Superior temporal gyrus (tissue), 1 donor: ENCODE measurements around the gene CNOT3.
"Not testable (repeated sequence)": the region's sequence is repeated elsewhere in the genome, so short reads cannot be mapped to it uniquely, and the experiment has no call there.

Source experiments
- DNase-seq: peaks from one replicate; pipeline ENCODE4 v3.0.0-alpha.2; 2016; ENCODE audit errors: extremely low spot score

The CNOT3 gene

DNA sequence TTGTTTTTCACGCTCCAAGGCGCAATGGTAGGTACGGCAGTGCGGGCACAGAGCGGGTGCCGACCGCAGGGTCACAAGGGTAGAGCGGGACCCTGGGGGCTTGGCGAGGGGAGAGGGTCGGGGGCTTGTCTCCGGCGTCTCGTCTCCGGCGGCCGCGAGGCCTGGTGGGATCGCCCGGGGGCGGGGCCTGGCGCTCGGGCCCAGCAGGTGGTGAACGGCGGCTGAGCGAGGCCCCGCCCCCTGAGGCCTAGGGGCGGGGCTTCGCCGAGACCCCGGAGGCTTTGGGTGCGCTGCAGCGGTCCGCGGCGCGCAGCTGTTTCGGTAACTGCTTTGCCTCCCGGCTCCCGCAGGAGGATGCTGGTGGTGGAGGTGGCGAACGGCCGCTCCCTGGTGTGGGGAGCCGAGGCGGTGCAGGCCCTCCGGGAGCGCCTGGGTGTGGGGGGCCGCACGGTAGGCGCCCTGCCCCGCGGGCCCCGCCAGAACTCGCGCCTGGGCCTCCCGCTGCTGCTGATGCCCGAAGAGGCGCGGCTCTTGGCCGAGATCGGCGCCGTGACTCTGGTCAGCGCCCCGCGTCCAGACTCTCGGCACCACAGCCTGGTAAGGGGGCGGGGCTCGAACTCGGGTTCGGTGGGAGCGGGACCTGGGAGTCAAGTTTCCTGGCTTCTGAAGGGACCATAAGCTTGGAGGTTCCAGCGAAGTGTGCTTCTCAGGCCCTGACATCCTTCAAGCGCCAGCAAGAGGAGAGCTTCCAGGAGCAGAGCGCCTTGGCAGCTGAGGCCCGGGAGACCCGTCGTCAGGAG, 53.6 kb downstream of the CNOT3 start, which contains the start of gene TSEN34:
Gene TSEN34 (plus strand): TSS at position 298 of the 800 bp plus-strand sequence. CDS start 57 bp downstream, at position 355.
- peak; percentile 72 for DNase-seq

DNA sequence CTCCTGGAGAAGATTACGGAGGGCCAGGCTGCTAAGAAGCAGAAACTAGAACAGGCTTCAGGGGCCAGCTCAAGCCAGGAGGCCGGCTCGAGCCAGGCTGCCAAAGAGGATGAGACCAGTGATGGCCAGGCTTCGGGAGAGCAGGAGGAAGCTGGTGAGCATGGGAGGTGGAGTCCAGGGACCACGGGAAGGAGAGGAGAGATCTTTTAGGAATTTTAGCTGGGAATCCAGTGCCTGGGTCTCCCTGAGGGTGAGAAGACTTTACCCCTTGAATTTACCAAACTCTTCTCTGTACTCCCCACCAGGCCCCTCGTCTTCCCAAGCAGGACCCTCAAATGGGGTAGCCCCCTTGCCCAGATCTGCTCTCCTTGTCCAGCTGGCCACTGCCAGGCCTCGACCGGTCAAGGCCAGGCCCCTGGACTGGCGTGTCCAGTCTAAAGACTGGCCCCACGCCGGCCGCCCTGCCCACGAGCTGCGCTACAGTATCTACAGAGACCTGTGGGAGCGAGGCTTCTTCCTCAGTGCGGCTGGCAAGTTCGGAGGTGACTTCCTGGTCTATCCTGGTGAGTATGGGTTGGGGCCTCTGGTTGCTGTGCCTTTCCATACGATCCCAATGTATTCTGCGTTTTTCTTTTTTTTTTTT, 54.4 kb downstream of the CNOT3 start:
- DNase-seq = no peak

DNA sequence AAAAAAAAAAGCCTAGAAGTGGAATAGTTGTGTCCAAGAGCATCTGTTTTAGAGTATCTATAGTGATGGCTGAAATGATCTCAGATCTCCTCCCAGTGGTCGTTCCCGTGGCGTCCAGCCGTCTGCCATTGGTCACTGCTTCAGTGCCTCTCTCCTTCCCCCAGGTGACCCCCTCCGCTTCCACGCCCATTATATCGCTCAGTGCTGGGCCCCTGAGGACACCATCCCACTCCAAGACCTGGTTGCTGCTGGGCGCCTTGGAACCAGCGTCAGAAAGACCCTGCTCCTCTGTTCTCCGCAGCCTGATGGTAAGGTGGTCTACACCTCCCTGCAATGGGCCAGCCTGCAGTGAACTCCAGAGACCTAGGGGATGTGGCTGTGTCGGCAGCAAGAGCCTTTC, 55.4 kb downstream of the CNOT3 start:
- no peak for DNase-seq

DNA sequence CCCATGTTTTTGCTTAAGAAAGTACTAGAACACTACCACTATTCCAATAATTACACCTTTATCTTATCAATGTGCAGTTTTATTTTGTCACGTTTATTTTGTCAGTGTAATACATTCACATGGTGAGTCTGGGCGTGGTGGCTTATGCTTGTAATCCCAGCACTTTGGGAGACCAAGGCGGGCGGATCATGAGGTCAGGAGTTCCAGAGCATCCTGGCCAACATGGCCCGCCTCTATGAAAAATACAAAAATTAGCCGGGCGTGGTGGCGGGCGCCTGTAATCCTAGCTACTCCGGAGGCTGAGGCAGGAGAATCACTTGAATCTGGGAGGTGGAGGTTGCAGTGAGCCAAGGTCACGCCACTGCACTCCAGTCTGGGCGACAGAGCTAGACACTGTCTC, 56.9 kb downstream of the CNOT3 start:
- DNase-seq = not testable (repeated sequence)

DNA sequence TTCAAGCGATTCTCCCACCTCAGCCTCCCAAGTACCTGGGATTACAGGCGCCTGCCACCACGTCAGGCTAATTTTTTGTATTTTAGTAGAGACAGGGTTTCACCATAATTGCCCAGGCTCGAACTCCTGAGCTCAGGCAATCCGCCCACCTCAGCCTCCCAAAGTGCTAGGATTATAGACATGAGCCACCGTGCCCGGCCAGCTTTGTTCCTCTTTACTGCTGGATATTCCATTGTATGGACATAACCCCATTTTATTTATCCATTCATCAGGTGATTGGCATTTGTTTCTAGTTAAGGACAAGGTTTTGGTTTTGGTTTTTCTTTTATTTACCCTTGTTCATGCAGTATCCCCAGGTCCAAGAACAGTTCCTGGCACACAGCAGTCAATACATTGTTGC, 59.0 kb downstream of the CNOT3 start:
- DNase-seq = no peak

DNA sequence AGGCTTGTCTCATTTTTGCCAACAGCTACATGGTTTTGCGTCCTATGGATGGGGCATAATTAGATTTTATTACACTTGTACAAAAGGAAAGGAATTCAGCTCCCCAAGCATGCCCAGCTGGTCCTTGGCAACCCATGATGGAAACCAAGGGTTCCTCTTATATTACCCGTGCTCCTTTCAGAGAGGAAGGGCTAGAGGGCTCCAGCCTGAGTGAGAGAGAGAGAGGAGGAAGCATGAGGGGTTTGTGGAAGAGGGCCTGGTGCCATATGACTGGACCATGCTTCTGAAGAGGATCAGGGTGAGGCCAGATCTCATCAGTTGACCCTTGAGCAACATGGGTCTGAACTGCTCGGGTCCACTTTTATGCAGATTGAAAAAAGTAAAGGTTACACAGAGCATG, 59.6 kb downstream of the CNOT3 start:
- DNase-seq = no peak

DNA sequence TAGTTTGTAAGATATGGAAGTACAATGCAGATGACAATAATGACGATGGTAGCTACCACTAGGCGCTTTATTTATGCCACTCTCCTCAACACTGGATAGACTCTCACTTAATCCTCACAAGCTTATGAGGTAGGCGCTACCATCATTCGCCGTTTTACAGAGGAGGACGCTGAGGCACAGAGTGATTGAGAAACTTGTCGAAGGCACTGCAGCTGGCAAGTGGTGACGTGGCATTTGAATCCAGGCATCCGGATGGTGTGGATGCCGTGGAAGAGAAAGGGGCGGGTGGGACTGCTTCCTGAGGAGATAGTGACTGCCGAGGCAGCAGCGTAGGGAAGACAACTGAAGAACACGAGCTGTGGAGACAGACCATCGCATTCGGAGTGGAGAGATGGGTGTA, 61.8 kb downstream of the CNOT3 start:
- DNase-seq = no peak

DNA sequence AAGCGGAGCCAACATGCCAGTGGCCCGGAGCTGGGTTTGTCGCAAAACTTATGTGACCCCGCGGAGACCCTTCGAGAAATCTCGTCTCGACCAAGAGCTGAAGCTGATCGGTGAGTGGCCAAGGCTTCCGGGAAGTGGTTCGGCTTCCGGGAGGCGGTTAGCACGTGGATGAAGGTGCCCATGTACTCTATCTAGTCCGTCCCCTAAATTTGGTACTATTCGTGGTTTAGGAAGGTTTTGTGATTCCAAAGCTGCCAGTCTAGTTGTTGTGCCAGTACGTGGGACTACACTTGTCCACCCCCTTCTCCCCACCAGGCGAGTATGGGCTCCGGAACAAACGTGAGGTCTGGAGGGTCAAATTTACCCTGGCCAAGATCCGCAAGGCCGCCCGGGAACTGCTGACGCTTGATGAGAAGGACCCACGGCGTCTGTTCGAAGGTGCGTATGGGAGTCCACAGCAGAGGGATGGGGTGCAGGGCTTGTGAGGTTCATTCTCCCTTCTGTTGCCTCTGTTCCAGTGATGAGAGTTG, 63.7 kb downstream of the CNOT3 start:
- no peak for DNase-seq

DNA sequence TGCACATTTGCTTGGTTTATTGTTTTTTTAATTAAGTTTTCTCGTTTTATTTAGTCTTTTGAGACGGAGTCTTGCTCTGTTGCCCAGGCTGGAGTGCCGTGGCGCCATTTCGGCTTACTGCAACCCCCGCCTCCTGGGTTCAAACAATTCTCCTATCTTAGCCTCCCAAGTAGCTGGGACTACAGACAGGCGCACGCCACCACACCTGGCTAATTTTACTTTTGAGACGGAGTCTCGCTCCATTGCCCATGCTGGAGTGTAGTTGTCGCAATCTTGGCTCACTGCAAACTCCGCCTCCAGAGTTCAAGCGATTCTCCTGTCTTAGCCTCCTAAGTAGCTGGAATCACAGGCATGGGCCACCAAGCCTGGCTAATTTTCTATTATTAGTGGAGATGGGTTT, 64.4 kb downstream of the CNOT3 start:
- DNase-seq = no peak

DNA sequence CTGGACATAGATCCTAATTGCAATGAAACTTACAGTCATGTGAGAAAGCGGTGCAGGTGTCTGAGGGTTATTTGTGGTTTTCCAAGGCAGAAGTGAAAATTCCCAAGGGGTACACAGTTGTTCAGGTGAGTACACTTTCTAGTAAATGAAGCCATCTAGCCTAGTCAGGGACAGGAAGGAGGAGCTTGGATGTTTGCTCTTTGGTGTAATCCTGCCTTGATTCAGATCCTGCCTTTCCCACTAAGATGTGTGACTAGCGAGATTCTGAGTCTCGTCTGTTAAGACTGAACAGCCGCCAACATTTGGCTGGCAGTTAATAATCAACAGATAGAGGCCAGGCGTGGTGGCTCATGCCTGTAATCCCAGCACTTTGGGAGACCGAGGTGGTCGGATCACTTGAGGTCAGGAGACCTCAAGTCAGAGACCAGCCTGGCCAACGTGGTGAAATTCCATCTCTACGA, 65.6 kb downstream of the CNOT3 start:
- DNase-seq = no peak

DNA sequence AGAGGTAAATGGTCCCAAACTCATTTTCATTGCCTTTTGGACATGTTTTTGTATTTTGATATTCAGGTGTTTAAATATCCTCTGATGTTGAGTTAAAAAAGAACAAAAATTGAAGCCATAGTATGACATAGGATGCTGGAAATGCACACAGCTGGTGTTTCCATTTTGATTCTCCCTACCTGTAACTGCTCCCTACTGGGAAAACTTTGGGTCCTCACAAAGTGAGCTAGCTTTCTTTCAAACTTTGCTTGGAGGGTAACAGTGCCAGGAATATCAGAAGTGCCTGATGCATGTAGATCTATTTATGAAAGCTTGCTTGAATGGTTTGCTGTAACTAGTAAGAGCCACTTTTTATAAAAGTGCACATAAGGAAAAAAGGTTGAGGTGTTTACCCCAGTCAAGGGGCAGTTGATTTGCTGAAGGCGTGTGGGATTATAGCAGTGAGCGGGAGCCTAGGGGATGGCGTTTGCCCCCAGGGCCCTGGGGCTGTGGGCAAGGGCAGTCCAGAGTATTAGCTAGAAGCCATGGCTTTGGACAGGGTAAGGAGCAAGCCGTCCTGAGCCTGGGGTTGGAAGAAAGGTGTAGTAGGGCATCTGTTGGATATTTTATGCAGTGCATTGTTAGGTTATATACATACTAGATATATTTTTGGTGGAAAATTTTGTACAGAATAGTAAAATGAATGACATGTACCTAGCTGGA, 67.4 kb downstream of the CNOT3 start:
- DNase-seq = no peak
